Activated CD4-positive, alpha-beta T cell treated with anti-CD3 and anti-CD28 coated beads for 36 hours (primary cell): Measurements from ENCODE around the gene GRID1. TPM values are rescaled to one million over a fixed set of nuclear protein-coding genes. Genes with fewer than 3 reads are reported as not detected.

Experiments used
- ATAC-seq: fragments of 200-7000 bp; cut with Tn5 transposase; one replicate; pipeline ENCODE4 v1.10.0; 2021; ENCODE audit warnings: mild to moderate bottlenecking, moderate library complexity
- CTCF ChIA-PET: fragments of 350-600 bp; sonication (Branson Sonifier 250); formaldehyde crosslinking; loops from one replicate; lab custom pipeline; 2021; ENCODE audit warnings: antibody characterized with exemption; lab: Charles Lee
- POLR2A ChIA-PET: fragments of 350-600 bp; sonication (Branson Sonifier 250); formaldehyde crosslinking; loops from one replicate; lab custom pipeline; 2021; ENCODE audit warnings: antibody characterized with exemption, inconsistent platforms; lab: Charles Lee
- DNase-seq: peaks from one replicate; pipeline ENCODE4 v3.0.0-alpha.2; 2020
- H3K27ac Mint-ChIP-seq: one replicate; pipeline ENCODE4 v1.8.0; 2021; ENCODE audit warnings: mixed read lengths
- H3K27me3 Mint-ChIP-seq: one replicate; pipeline ENCODE4 v1.8.0; 2021; ENCODE audit warnings: mixed read lengths
- H3K36me3 Mint-ChIP-seq: one replicate; pipeline ENCODE4 v1.8.0; 2021; ENCODE audit warnings: low read depth, mixed read lengths
- H3K4me1 Mint-ChIP-seq: one replicate; pipeline ENCODE4 v1.8.0; 2021; ENCODE audit warnings: mixed read lengths
- H3K4me3 Mint-ChIP-seq: one replicate; pipeline ENCODE4 v1.8.0; 2021; ENCODE audit warnings: mild to moderate bottlenecking, moderate library complexity, mixed read lengths
- H3K9me3 Mint-ChIP-seq: one replicate; pipeline ENCODE4 v1.8.0; 2021; ENCODE audit warnings: low read depth, mixed read lengths
- intact Hi-C, 2 experiments: fragments of 100-400 bp; cut with DNase I in 1 of 2; cut with micrococcal nuclease in 1 of 2; formaldehyde crosslinking; loops; one replicate each; pipeline versions ENCODE4 v1.14.2 to v1.15.1; 2022 to 2024; cut with DNase I, micrococcal nuclease
- total RNA-seq, 2 experiments: library from RNA; stranded (reverse); gene quantifications; one replicate each; pipeline ENCODE4 v1.2.3, GENCODE V29; 2021

The GRID1 gene
- total RNA-seq, 2 experiments from 2014 or later: not detected

DNA sequence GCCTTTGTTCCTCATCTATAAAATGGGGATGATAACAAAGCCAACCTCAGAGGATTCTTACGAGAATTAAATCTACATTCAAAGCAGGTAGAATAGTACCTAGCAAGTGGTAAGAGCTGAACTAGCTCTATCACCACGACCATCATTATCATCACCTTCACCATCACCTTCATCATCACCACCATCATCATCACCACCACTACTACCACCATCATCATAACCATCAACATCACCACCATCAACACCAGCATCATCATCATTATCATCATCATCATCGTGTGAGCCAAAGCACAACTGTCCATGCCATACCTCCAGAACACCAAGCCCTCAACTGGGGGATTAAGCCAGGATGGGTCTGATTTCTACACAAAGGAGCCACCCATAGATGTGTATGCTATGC lies 206.8 kb downstream of the GRID1 start:
- Mint-ChIP-seq H3K9me3 (no peaks in the 10 kb centered on the region), H3K4me1 (no peaks in the 10 kb centered on the region), H3K27ac (no peak overlapping the region), H3K36me3 (no peaks in the 10 kb centered on the region), H3K4me3 (no peak overlapping the region), H3K27me3 (no peaks in the 10 kb centered on the region)
- ChIA-PET CTCF (interaction anchor here (0.6 kb wide), 1 partner anchor 66 kb away, joined by 3 read pairs; no protein-coding TSS in a partner anchor), POLR2A (no interaction called here)
- ATAC-seq: no peak
- intact Hi-C loops: loop anchor here in 1 of 2 experiments (10.0 kb wide), 1 partner anchor 215 kb away; no protein-coding TSS in a partner anchor
- DNase-seq: no peak

DNA sequence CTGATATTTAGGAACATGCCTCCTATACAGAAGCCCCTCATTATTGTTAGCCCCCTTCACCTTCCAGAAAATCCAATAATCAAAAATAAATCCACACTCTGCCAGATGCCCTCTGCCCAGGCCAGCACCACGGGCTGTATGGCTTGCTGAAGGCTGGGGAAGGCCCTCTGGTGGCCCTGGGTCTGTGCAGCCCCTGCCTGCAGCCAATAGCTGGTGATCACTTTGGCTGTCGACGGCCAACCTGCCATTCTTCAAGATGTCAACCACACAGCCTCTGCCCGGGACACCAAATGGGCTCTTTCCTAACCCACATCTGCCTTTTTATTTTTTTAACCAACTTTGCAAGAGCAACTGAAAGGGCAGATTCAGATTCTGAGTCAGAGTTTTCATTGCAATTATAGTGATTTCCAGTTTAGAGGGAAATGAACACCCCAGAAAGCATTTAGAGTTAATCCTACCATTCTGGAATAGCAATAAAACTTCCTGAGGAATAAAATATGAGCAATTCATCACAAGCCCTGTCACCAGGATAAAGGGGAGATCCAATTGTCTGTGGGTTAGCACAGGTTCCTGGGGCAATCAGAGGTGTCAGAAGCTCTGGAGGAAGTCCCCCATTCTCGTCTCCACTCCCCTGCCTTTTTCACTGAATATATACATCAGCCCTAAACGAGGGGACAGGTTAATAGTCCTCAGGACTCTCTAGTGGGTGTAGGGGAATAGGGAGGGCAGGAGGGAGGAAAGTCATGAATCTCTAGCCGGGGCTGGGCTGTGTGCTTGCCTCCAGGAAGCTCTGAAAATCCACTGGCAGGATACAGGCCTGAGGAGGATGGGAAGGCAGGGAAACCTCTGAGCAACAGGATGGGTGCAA lies 211.3 kb downstream of the GRID1 start:
- POLR2A ChIA-PET: no interaction called here

DNA sequence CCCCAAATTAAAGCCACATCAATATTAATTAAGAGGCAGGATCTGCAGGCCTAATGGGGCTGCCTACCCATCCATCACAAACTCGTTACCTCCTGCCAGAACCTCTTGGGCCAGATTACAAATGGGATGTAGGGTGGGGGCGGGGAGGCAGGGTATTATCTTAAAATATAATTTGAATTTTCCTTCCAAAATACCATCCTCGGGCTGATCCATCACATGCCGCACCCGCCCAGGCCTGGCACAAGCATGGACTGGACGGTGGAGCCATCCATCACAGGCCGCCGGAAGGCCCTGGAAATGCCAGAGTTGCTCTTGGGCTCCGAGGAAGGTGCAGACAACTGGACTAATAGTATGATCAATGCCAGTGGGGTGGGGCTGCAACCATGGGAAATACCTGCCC lies 212.8 kb downstream of the GRID1 start:
- no peaks in the 10 kb centered on the region for H3K4me1 Mint-ChIP-seq
- peaks cover 1% of the 10 kb centered on the region for H3K27me3 Mint-ChIP-seq
- CTCF ChIA-PET: no interaction called here
- no peak overlapping the region for H3K27ac Mint-ChIP-seq
- no peak for ATAC-seq
- no peak for DNase-seq
- H3K36me3 Mint-ChIP-seq: no peaks in the 10 kb centered on the region
- intact Hi-C loops: loop anchor here in 1 of 2 experiments (10.0 kb wide), 1 partner anchor 221 kb away; no protein-coding TSS in a partner anchor
- no peak overlapping the region for H3K4me3 Mint-ChIP-seq
- POLR2A ChIA-PET: no interaction called here
- no peaks in the 10 kb centered on the region for H3K9me3 Mint-ChIP-seq

More for the DNA sequence above, 211.3 kb downstream of the GRID1 start:
- Mint-ChIP-seq H3K4me1 (no peaks in the 10 kb centered on the region), H3K27me3 (no peaks in the 10 kb centered on the region), H3K36me3 (no peaks in the 10 kb centered on the region), H3K4me3 (no peak overlapping the region), H3K9me3 (no peaks in the 10 kb centered on the region), H3K27ac (no peak overlapping the region)
- CTCF ChIA-PET: interaction anchor here (1.2 kb wide), 1 partner anchor 14 kb away, joined by 3 read pairs; no protein-coding TSS in a partner anchor
- DNase-seq (no peak), ATAC-seq (no peak)
- intact Hi-C loops: loop anchor here in 1 of 2 experiments (10.0 kb wide), 1 partner anchor 220 kb away; no protein-coding TSS in a partner anchor

DNA sequence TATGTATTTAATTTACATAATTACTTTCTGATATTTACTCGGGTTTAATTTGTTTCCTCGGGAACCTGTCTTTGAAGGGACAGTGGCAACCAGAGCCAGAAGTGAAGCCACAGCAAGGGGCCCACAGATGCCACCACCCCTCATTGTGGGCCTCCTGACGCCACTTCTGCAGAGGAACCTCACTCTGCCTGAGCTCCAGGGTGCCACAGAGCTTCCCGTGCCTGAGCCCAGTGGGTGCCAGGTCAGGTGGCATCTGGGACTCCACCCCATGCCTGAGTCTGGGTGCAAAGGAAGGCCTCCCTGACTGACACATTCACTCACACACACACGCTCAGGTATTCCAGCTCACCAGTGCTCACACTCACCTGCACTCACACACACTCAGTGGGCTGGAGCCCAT lies 213.7 kb downstream of the GRID1 start:
- no peaks in the 10 kb centered on the region for H3K4me1 Mint-ChIP-seq
- no peaks in the 10 kb centered on the region for H3K36me3 Mint-ChIP-seq
- H3K27me3 Mint-ChIP-seq: peaks cover 1% of the 10 kb centered on the region
- ATAC-seq (no peak), DNase-seq (no peak)
- H3K9me3 Mint-ChIP-seq: no peaks in the 10 kb centered on the region
- intact Hi-C loops: loop anchor here in 1 of 2 experiments (10.0 kb wide), 1 partner anchor 222 kb away; no protein-coding TSS in a partner anchor
- no peak overlapping the region for H3K4me3 Mint-ChIP-seq
- ChIA-PET CTCF (no interaction called here), POLR2A (no interaction called here)
- no peak overlapping the region for H3K27ac Mint-ChIP-seq

DNA sequence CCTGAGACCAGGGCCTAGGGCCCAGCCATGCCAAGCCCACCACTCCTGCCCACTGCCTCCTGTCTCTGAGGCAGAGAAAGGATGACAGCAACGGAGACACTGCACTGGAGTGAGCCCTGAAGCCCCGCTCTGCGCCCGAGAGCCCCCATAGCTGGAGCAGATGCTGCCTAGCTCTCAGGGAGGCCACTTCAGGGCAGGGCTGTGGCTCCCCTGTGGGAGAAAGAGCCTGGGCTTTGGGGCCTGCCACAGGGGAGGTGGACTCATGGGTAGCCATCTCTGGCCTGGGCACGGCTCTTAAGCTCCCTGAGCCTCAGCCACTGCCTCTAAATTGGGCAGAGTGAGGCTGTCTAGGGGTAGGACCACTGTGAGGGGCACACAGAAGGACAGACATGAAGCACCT lies 214.2 kb downstream of the GRID1 start:
- no peaks in the 10 kb centered on the region for H3K36me3 Mint-ChIP-seq
- POLR2A ChIA-PET: no interaction called here
- H3K4me3 Mint-ChIP-seq: no peak overlapping the region
- CTCF ChIA-PET: no interaction called here
- no peaks in the 10 kb centered on the region for H3K9me3 Mint-ChIP-seq
- DNase-seq (no peak), ATAC-seq (no peak)
- no peaks in the 10 kb centered on the region for H3K4me1 Mint-ChIP-seq
- peaks cover 1% of the 10 kb centered on the region for H3K27me3 Mint-ChIP-seq
- H3K27ac Mint-ChIP-seq: no peak overlapping the region
- intact Hi-C loops: loop anchor here in 1 of 2 experiments (10.0 kb wide), 1 partner anchor 222 kb away; no protein-coding TSS in a partner anchor

DNA sequence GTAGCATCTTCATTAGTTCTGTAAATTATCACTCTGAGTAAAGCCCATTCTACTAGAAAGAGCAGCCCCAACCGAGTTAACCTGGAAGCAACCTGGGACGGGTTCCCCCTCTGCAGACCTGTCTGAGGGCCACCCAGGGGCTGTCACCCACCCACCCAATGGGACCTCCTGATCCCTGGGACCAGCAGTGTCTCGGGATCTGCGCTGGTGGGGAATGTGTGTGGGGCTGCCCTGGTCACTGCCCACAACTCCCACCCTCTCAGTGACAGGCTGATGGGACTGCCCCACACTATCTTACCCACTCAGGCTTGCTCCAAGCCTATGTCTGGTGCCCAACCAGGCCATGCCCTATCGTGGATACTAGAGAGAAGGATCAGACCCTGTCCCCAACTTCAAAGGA lies 215.0 kb downstream of the GRID1 start:
- Mint-ChIP-seq H3K4me3 (no peak overlapping the region), H3K4me1 (no peaks in the 10 kb centered on the region), H3K9me3 (no peaks in the 10 kb centered on the region), H3K36me3 (no peaks in the 10 kb centered on the region), H3K27me3 (peaks cover 1% of the 10 kb centered on the region), H3K27ac (no peak overlapping the region)
- ChIA-PET POLR2A (no interaction called here), CTCF (no interaction called here)
- ATAC-seq (no peak), DNase-seq (no peak)
- intact Hi-C loops: loop anchor here in 1 of 2 experiments (10.0 kb wide), 1 partner anchor 223 kb away; no protein-coding TSS in a partner anchor

DNA sequence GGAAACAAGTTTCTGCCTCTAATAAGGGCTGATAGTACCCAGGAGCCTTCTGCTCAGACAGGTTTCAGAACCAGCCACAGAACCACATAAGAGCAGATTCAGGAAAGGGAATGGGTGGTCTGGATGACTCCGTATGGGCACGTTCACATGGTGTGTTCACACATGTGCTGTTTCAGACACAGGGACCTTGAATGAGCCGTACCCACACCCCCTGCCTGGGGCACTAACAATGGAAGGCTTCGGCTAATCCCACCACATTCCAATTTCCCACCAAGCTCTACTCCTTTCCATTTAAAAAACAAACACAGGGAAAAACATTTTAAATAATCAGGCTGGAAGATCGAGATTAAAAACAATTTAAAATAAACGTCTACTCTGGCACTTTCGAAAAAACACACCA lies 217.3 kb downstream of the GRID1 start:
- ATAC-seq: no peak
- Mint-ChIP-seq H3K27me3 (peaks cover 1% of the 10 kb centered on the region), H3K9me3 (no peaks in the 10 kb centered on the region), H3K27ac (no peak overlapping the region), H3K4me3 (no peak overlapping the region), H3K36me3 (no peaks in the 10 kb centered on the region), H3K4me1 (no peaks in the 10 kb centered on the region)
- POLR2A ChIA-PET: no interaction called here
- intact Hi-C loops: no loop called here
- CTCF ChIA-PET: no interaction called here
- no peak for DNase-seq

DNA sequence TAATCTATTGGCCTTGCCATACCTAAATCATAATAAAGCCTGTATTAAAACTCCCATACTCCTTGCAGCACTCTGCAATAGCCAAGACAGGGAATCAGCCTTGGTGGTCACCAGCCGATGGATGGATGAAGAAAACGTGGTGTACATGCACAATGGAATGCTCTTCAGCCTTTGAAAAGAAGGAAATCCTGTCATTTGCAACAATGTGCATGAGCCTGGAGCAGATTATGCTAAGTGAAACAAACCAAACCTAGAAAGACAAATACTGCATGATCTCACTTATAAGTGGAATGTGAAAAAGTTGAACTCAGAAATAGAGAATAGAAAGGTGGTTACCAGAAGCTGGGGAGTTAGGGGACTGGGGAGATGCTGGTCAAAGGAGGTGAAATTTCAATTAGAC lies 218.5 kb downstream of the GRID1 start:
- H3K4me3 Mint-ChIP-seq: no peak overlapping the region
- ChIA-PET CTCF (no interaction called here), POLR2A (no interaction called here)
- no peak overlapping the region for H3K27ac Mint-ChIP-seq
- intact Hi-C loops: no loop called here
- H3K27me3 Mint-ChIP-seq: peaks cover 1% of the 10 kb centered on the region
- H3K9me3 Mint-ChIP-seq: no peaks in the 10 kb centered on the region
- DNase-seq (no peak), ATAC-seq (no peak)
- H3K36me3 Mint-ChIP-seq: no peaks in the 10 kb centered on the region
- H3K4me1 Mint-ChIP-seq: no peaks in the 10 kb centered on the region

DNA sequence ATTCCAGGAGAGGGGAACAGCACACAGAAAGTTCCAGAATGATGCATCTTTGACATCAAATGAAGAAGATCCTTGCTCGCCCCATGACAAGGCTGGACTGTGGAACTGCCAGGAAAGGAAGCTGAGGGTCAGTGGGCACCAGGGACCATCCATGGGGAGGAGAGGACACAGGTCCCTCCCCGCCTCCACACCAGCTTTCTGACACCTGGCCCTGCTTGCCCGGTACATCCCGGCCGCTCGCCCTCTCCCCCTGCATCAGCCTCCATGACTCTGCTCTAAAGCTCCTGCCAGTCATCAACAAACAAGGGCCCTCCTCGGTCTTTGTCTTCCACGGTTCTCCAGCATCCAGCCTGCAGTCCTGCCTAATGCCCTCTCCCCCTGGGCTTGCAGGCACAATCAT lies 222.3 kb downstream of the GRID1 start:
- Mint-ChIP-seq H3K4me3 (no peak overlapping the region), H3K27ac (no peak overlapping the region), H3K36me3 (no peaks in the 10 kb centered on the region), H3K9me3 (no peaks in the 10 kb centered on the region), H3K4me1 (no peaks in the 10 kb centered on the region), H3K27me3 (peaks cover under 1% of the 10 kb centered on the region)
- intact Hi-C loops: no loop called here
- ChIA-PET CTCF (no interaction called here), POLR2A (no interaction called here)
- DNase-seq (no peak), ATAC-seq (no peak)

DNA sequence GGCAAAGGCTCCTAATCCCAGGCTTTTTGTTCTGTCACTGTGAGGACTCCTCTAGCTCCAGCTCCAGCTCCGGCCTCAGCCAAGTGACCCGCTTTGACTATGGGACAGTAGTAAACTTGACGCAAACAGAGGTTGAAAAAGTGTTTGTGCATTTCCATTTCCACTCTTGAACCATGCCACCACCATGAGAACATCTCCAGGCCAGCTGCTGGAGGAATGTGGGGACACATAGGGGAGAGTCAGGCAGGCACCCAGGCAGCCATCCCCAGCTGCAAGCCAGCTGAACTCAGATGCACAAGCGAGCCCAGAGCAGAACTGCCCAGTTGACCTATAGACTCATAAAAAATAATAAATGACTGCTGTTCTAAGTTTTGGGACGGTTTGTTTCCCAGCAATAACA lies 224.7 kb downstream of the GRID1 start:
- no peak overlapping the region for H3K4me3 Mint-ChIP-seq
- POLR2A ChIA-PET: no interaction called here
- ATAC-seq (no peak), DNase-seq (no peak)
- no peaks in the 10 kb centered on the region for H3K27me3 Mint-ChIP-seq
- intact Hi-C loops: no loop called here
- no peak overlapping the region for H3K27ac Mint-ChIP-seq
- CTCF ChIA-PET: interaction anchor here (1.2 kb wide), 1 partner anchor 14 kb away, joined by 3 read pairs; no protein-coding TSS in a partner anchor
- no peaks in the 10 kb centered on the region for H3K9me3 Mint-ChIP-seq
- no peaks in the 10 kb centered on the region for H3K4me1 Mint-ChIP-seq
- no peaks in the 10 kb centered on the region for H3K36me3 Mint-ChIP-seq

DNA sequence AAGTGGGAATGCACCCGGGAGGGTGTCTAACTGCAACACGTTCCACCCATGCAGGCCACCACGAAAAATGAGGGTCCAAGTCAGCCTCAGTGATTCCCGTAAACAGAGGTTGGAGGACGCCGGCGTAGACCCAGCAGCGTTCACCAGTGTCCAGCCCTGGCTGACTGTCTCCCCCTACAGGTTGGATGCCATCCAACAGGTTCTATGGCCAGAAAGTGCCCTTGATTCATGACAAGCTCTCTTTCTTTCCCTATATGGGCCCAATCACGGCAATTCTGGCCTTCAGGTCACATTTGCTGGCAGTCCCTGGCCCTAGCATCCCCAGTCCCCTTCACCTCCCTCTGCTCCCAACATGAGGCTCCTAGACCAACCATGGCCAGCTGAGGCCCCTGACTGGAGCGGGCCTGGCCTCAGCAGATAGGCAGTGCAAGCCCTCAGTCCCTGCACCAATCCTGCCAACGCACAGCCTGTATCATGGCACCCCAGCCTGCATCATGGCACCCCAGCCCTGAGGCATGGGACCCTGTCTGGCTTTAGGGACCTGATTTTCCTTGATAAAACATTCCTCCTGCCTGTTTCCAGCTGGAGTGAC lies 227.4 kb downstream of the GRID1 start:
- no peaks in the 10 kb centered on the region for H3K9me3 Mint-ChIP-seq
- no peak overlapping the region for H3K27ac Mint-ChIP-seq
- H3K36me3 Mint-ChIP-seq: no peaks in the 10 kb centered on the region
- ATAC-seq (no peak), DNase-seq (peak; percentile 44)
- no peaks in the 10 kb centered on the region for H3K27me3 Mint-ChIP-seq
- H3K4me1 Mint-ChIP-seq: no peaks in the 10 kb centered on the region
- CTCF ChIA-PET: interaction anchor here (0.6 to 1.3 kb wide), 3 partner anchors 15 to 92 kb away, joined by 3 to 4 read pairs (median 3); no protein-coding TSS in a partner anchor
- POLR2A ChIA-PET: no interaction called here
- H3K4me3 Mint-ChIP-seq: no peak overlapping the region
- intact Hi-C loops: loop anchor here in 1 of 2 experiments (5.0 kb wide), 1 partner anchor 142 kb away; no protein-coding TSS in a partner anchor
